GM20000 (cell line): ENCODE data around the gene TCF3.
A peak's percentile ranks its signal among the peaks of the same experiment; 100 is the strongest.
"Not testable (repeated sequence)": the region's sequence is repeated elsewhere in the genome, so short reads cannot be mapped to it uniquely, and the experiment has no call there.

ENCODE experiments used
- DNase-seq: peaks from one replicate; pipeline ENCODE4 v3.0.0; 2012; ENCODE audit warnings: low spot score
- TF ChIP-seq, protein P1 (sequence below): IDR thresholded peaks from 2 replicates; pipeline ENCODE4 v1.5.1; 2012; ENCODE audit warnings: mild to moderate bottlenecking, control low read depth; ENCODE audit errors: extremely low read depth, missing control alignments

Gene TCF3

DNA sequence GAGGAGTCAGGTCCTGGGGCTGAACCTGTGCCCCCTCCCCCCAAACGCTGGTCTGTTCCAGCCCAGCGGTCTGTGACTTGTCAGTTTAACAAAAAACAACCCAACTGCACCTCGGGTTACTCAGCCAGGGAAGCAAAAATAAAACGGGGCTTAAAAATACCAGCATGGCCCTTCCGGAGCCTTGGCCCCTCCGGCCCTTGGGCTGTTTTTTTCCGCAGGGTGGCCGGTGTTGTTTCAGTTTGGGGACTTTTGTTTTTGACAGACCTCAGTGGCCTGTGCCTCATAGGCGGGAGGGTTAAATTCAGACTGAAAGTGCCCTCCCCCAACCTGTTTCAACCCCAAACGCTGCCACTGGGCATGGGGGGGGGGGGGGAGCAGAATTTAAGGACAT lies 4.0 kb downstream of the TCF3 start:
- TF ChIP-seq, protein P1, sequence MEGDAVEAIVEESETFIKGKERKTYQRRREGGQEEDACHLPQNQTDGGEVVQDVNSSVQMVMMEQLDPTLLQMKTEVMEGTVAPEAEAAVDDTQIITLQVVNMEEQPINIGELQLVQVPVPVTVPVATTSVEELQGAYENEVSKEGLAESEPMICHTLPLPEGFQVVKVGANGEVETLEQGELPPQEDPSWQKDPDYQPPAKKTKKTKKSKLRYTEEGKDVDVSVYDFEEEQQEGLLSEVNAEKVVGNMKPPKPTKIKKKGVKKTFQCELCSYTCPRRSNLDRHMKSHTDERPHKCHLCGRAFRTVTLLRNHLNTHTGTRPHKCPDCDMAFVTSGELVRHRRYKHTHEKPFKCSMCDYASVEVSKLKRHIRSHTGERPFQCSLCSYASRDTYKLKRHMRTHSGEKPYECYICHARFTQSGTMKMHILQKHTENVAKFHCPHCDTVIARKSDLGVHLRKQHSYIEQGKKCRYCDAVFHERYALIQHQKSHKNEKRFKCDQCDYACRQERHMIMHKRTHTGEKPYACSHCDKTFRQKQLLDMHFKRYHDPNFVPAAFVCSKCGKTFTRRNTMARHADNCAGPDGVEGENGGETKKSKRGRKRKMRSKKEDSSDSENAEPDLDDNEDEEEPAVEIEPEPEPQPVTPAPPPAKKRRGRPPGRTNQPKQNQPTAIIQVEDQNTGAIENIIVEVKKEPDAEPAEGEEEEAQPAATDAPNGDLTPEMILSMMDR = no peak
- peak; percentile 90 for DNase-seq

DNA sequence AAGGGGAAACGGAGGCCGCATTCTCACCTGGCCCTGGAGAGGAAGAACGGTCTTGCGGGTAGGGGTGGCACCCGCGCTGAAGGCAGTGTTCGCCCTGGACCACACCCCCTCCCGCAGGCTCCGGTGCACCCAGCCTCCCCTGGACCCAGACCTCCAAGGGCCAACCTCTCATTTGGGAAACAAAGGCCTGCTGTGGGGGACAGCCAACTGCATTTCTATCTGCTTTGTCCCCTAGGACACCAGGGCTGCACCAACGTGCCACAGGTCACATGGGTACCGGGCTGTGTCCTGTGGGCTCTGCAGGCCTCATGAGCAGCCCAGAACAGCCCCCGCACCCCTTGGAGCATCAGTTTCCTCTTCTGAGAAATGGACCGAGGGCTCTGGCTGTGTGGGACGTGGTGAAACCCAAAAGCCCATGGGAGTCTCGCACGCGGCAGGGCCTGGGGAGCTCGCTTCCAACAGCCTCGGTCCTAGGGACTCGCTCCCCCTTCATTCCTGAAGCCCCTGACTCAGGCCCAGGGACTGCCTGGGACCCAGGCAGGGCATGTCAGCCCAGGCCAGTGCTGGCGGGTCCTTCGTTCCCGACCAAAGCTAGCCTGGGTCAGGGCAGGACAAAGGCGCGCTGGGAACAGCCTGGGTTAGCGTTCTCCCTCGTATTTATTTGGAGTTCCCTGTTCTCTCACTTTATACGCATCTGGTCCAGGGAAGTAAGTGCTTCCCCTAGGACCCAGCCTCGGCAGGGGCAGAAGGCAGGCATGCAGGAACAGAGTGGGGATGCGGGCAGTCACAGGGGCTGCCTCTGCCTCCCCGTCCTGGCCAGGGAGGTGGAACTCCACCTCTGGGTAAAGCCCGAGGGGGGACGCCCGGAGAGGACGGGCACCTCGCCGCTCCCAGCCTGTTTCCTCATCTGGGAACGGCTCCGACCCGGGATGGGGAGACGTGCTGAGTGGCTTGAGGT lies 4.6 kb downstream of the TCF3 start:
- peak; percentile 44 for DNase-seq
- TF ChIP-seq, protein P1 = no peak

DNA sequence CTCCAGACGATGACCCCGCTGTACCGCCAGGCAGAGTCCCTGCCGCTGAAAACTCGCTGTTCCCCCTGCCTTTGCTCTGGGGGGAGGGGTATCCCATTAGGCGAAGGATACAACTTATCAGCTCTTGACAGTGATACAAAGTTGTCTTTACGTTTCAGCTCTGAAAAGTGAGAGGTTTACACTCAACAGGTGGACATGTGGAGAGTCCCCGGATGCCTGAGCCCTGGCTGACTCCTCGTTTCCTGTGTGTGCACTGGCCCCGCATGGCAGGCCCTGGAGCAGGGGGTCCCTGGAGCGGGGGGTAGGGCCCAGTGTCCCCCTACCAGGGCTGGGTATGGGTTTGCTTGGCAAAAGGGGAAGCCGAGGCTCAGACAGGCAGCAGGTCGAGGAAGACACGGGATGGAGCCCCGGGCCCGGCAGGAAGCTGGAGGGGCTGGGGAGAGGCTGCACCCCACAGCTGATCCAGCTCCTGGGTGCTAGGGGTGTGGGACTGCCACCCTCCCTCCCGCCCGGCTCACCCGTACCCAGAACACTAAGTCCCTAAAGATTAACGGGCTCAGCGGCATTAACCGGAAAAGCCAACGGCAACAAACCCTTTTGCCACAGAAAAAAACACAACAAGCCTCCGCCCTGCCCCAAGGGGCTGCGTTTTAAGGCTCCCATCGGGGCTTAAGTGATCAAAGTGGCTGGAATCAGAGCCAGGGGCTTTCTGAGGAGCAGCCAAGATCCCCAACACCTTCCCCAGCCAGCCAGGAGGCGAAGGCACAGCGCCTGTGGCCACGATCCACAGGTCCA lies 5.6 kb downstream of the TCF3 start:
- TF ChIP-seq, protein P1 = no peak
- DNase-seq = peak; percentile 39

DNA sequence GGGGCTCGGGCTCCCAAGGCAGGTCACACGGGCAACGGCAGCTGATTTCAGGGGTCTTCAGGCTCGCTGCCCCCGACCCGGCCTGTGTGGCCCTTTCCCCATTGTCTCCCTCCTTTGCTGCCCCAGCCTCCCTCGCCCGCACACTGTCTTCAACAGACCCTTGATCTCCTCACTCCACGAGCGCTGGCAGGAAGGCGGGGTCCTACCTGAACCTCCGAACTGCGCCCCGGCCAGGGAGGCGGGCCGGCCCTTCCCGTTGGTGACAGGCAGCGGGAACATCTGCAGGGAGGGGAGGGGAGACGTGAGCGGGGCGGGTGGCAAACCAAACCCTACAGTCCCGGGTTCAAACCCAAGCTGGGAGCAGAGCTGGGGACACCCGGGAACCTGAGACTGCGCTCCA lies 6.3 kb downstream of the TCF3 start:
- TF ChIP-seq, protein P1 = no peak
- no peak for DNase-seq

DNA sequence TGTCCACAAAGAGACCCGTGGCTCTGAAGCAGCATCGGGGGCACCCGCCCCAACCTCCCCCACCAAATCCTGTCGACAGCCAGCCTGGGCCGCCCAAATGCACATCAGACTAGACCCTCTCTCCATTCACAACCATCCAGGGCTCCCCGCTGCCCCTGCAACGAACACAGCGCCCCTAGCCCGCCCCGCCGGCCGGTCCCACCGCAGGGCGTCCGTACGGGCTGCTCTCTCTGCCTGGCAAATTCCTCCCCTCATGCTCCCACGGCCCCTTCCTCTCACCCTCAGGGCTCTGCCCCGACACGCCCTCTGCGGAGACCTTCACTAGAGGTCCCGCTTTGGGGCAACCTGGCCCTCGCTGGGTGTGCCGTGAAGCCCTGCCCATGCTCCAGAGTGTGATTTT lies 7.1 kb downstream of the TCF3 start:
- TF ChIP-seq, protein P1 = no peak
- no peak for DNase-seq

DNA sequence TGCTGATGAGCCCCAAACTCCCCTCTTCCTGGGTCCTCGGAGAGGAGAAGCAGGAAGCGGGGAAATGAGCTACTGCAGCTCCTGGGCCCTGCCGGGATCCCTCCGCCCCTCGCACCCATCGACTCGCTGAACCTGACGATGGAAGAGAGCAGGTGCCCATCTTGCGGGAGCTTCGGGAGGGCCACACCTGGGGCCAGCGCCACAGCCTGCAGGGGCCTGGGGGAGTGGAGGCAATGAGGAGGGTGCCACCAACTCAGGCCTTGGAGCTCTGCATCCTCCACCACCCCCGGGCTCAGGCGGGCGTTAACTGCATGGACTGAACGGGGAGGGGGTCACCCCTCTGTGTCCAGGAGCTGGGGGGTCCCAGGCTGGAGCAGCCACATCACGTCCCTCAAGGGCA lies 8.3 kb downstream of the TCF3 start:
- no peak for DNase-seq
- TF ChIP-seq, protein P1 = no peak

DNA sequence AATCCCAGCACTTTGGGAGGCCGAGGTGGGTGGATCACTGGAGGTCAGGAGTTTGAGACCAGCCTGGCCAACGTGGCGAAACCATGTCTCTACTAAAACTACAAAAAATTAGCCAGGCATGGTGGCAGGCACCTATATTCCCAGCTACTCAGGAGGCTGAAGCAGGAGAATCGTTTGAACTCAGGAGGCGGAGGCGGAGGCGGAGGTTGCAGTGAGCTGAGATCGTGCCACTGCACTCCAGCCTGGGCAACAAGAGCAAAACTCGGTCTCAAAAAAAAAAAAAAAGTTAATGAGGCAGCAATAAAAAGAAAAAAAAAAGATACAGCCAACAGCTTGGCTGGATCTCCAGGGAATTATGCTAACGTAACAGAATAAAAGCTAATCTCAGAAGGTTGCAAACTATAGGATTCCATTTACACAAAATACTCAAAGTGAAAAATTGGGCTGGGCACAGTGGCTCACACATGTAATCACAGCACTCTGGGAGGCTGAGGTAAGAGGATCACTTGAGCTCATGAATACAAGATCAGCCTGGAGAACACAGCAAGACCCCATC lies 11.4 kb downstream of the TCF3 start:
- DNase-seq = not testable (repeated sequence)
